OCI-LY7 (cell line): ENCODE measurements around the gene IL12A. TPM values are rescaled to one million over a fixed set of nuclear protein-coding genes. Genes with fewer than 3 reads are reported as not detected.

Experiments
- BruUV-seq: library from RNA; stranded (reverse); fragments of 400-500 nt; replicated peaks from 2 replicates; lab custom pipeline; 2021; lab: Mats Ljungman, UMichigan
- CTCF ChIA-PET: fragments of 300-600 bp; sonication (Branson Sonifier 250); formaldehyde crosslinking; loops from one replicate; lab custom pipeline; 2022; ENCODE audit warnings: antibody characterized with exemption; ENCODE audit not compliant: unreplicated experiment; lab: Charles Lee
- POLR2A ChIA-PET: fragments of 300-600 bp; sonication (Branson Sonifier 250); formaldehyde crosslinking; loops from one replicate; lab custom pipeline; 2022; ENCODE audit warnings: antibody characterized with exemption; lab: Charles Lee
- DNase-seq: peaks from one replicate; pipeline ENCODE4 v3.0.0-alpha.2; 2015; ENCODE audit warnings: low spot score
- H2AFZ ChIP-seq: fragments of 200-600 bp; sonication (generic), shearing (Covaris generic); 2 replicates; pipeline ENCODE4 v1.6.1; 2014; ENCODE audit warnings: mild to moderate bottlenecking, antibody characterized with exemption, low read length, moderate library complexity
- H3K27ac ChIP-seq: fragments of 200-600 bp; sonication (generic); 2 replicates; pipeline ENCODE4 v1.5.1; 2014; ENCODE audit warnings: mixed run types, low read depth, mild to moderate bottlenecking, moderate library complexity, low read length, inconsistent platforms; ENCODE audit not compliant: poor library complexity, severe bottlenecking
- H3K36me3 ChIP-seq: fragments of 200-600 bp; sonication (generic); 2 replicates; pipeline ENCODE4 v1.6.1; 2014; ENCODE audit warnings: mild to moderate bottlenecking, antibody characterized with exemption, low read length, moderate library complexity, mixed read lengths; ENCODE audit not compliant: insufficient read depth
- H3K4me1 ChIP-seq: fragments of 200-600 bp; sonication (generic); 2 replicates; pipeline ENCODE4 v1.5.1; 2014; ENCODE audit warnings: mild to moderate bottlenecking, low read length; ENCODE audit not compliant: insufficient read depth, poor library complexity, severe bottlenecking
- H3K4me2 ChIP-seq: fragments of 200-600 bp; sonication (generic); 2 replicates; pipeline ENCODE4 v1.6.1; 2014; ENCODE audit warnings: mild to moderate bottlenecking, low read length
- H3K4me3 ChIP-seq: fragments of 200-600 bp; sonication (generic); 2 replicates; pipeline ENCODE4 v1.5.1; 2014; ENCODE audit warnings: mild to moderate bottlenecking, low read depth, low read length; ENCODE audit not compliant: poor library complexity, severe bottlenecking
- H3K79me2 ChIP-seq: fragments of 200-600 bp; sonication (generic); 2 replicates; pipeline ENCODE4 v1.6.1; 2016; ENCODE audit warnings: low read depth, mild to moderate bottlenecking, low read length, moderate library complexity, mixed read lengths; ENCODE audit not compliant: insufficient read depth
- H3K9me2 ChIP-seq: fragments of 200-600 bp; sonication (generic); 2 replicates; pipeline ENCODE4 v1.6.1; 2016; ENCODE audit warnings: mild to moderate bottlenecking, low read length, mixed read lengths; ENCODE audit not compliant: insufficient read depth
- H3K9me3 ChIP-seq: fragments of 200-600 bp; sonication (generic); 2 replicates; pipeline ENCODE4 v1.6.1; 2014; ENCODE audit warnings: mild to moderate bottlenecking, mixed run types, low read length, mixed read lengths
- H4K20me1 ChIP-seq: fragments of 200-600 bp; sonication (generic); 2 replicates; pipeline ENCODE4 v1.6.1; 2014; ENCODE audit warnings: mild to moderate bottlenecking, antibody characterized with exemption, low read length, moderate library complexity, mixed read lengths; ENCODE audit not compliant: insufficient read depth
- CTCF ChIP-seq: fragments of 200-600 bp; sonication (generic); conservative IDR thresholded peaks from 2 replicates; pipeline ENCODE4 v1.5.1; 2014; ENCODE audit warnings: mild to moderate bottlenecking, antibody characterized with exemption, low read length, moderate library complexity, mixed read lengths
- EZH2phosphoT487 ChIP-seq: fragments of 200-600 bp; sonication (generic); IDR thresholded peaks from 2 replicates; pipeline ENCODE4 v1.6.1; 2018; ENCODE audit warnings: low read depth, borderline replicate concordance, mild to moderate bottlenecking, mixed run types, antibody characterized with exemption, low read length, moderate library complexity, mixed read lengths
- intact Hi-C: fragments of 100-400 bp; cut with micrococcal nuclease; formaldehyde crosslinking; loops from one replicate; pipeline ENCODE4 v1.10.0; 2022; ENCODE audit not compliant: unreplicated experiment
- total RNA-seq, 2 experiments: library from RNA; depleted of rRNA in 1 of 2; stranded (reverse); fragments of >200 nt in 1 of 2; shearing (Covaris generic) in 1 of 2; gene quantifications; 2 replicates each; pipeline ENCODE4 v1.2.3, GENCODE V29; 2014 to 2022

The IL12A gene
- total RNA-seq, 2 experiments from 2014 or later = not detected

- Histone ChIP-seq H3K4me3 (no peak overlapping the region), H3K4me2 (no peak overlapping the region), H3K27ac (no peak overlapping the region), H2AFZ (no peak overlapping the region), H3K9me2 (no peaks in the 10 kb centered on the region), H3K9me3 (no peaks in the 10 kb centered on the region), H4K20me1 (no peaks in the 10 kb centered on the region), H3K79me2 (no peaks in the 10 kb centered on the region), H3K36me3 (no peaks in the 10 kb centered on the region), H3K4me1 (no peaks in the 10 kb centered on the region)
- TF ChIP-seq CTCF (no peak), EZH2phosphoT487 (no peak)
- ChIA-PET POLR2A (interaction anchor here (2.2 kb wide), 1 partner anchor 10 kb away, joined by 5 read pairs; no protein-coding TSS in a partner anchor), CTCF (no interaction called here)
- DNase-seq = no peak
- BruUV-seq = no TSS peak
- intact Hi-C loops = no loop called here
These were observed 7.4 kb downstream of the IL12A start for GRCh38 chr3:159996018-159996417.

GRCh38 chr3:159996959-159997358, 8.3 kb downstream of the IL12A start:
- Histone ChIP-seq H3K9me2 (no peaks in the 10 kb centered on the region), H3K4me2 (no peak overlapping the region), H3K36me3 (no peaks in the 10 kb centered on the region), H2AFZ (no peak overlapping the region), H3K79me2 (no peaks in the 10 kb centered on the region), H4K20me1 (no peaks in the 10 kb centered on the region), H3K9me3 (no peaks in the 10 kb centered on the region), H3K4me1 (no peaks in the 10 kb centered on the region), H3K27ac (no peak overlapping the region), H3K4me3 (no peak overlapping the region)
- ChIA-PET CTCF (no interaction called here), POLR2A (no interaction called here)
- TF ChIP-seq CTCF = no peak
- no peak for TF ChIP-seq EZH2phosphoT487
- no TSS peak for BruUV-seq
- intact Hi-C loops = no loop called here
- no peak for DNase-seq

- no peak for DNase-seq
- H3K79me2 ChIP-seq = no peaks in the 10 kb centered on the region
- no TSS peak for BruUV-seq
- H3K36me3 ChIP-seq = no peaks in the 10 kb centered on the region
- ChIA-PET CTCF (no interaction called here), POLR2A (no interaction called here)
- intact Hi-C loops = no loop called here
- H3K4me1 ChIP-seq = no peaks in the 10 kb centered on the region
- no peak overlapping the region for H3K4me2 ChIP-seq
- no peak overlapping the region for H3K27ac ChIP-seq
- no peaks in the 10 kb centered on the region for H3K9me2 ChIP-seq
- H2AFZ ChIP-seq = no peak overlapping the region
- no peak overlapping the region for H3K4me3 ChIP-seq
- no peaks in the 10 kb centered on the region for H4K20me1 ChIP-seq
- TF ChIP-seq EZH2phosphoT487 (no peak), CTCF (no peak)
- H3K9me3 ChIP-seq = no peaks in the 10 kb centered on the region
These were observed 12.6 kb downstream of the IL12A start for GRCh38 chr3:160001148-160001760.
